Trophoblast cell (in vitro differentiated cells and primary cell): ENCODE data around the gene CDK2AP2.

Experiments used
- DNase-seq, 2 donors: peaks; one replicate each; pipeline ENCODE4 v3.0.0-alpha.2; 2016
- H2AFZ ChIP-seq: 2 replicates; pipeline ENCODE4 v1.6.1; 2013; ENCODE audit warnings: low read length, moderate library complexity, mild to moderate bottlenecking; ENCODE audit not compliant: insufficient read depth, poor library complexity
- H2AK5ac ChIP-seq: 2 replicates; pipeline ENCODE4 v1.6.1; 2013; ENCODE audit warnings: mild to moderate bottlenecking, low read length
- H2BK120ac ChIP-seq: 2 replicates; pipeline ENCODE4 v1.6.1; 2013; ENCODE audit warnings: low read length, mild to moderate bottlenecking, moderate library complexity; ENCODE audit not compliant: insufficient read depth, poor library complexity
- H2BK12ac ChIP-seq: 2 replicates; pipeline ENCODE4 v1.6.1; 2013; ENCODE audit warnings: mild to moderate bottlenecking, low read length, moderate library complexity
- H2BK5ac ChIP-seq: 2 replicates; pipeline ENCODE4 v1.6.1; 2013; ENCODE audit warnings: low read length, low read depth, moderate library complexity, mild to moderate bottlenecking; ENCODE audit not compliant: poor library complexity
- H3K14ac ChIP-seq: 2 replicates; pipeline ENCODE4 v1.6.1; 2013; ENCODE audit warnings: mild to moderate bottlenecking, low read length
- H3K18ac ChIP-seq: 2 replicates; pipeline ENCODE4 v1.6.1; 2013; ENCODE audit warnings: mild to moderate bottlenecking, low read length
- H3K23ac ChIP-seq: 2 replicates; pipeline ENCODE4 v1.6.1; 2013; ENCODE audit warnings: low read length
- H3K27ac ChIP-seq: 2 replicates; pipeline ENCODE4 v1.5.1; 2013; ENCODE audit warnings: low read depth, mild to moderate bottlenecking, inconsistent platforms, low read length, moderate library complexity
- H3K27me3 ChIP-seq: 2 replicates; pipeline ENCODE4 v1.6.1; 2013; ENCODE audit warnings: inconsistent platforms, mild to moderate bottlenecking, low read length, moderate library complexity; ENCODE audit not compliant: insufficient read depth
- H3K36me3 ChIP-seq, 2 experiments: 1 replicate in 1 of 2; 2 replicates in 1 of 2; pipeline ENCODE4 v1.6.1; 2013; ENCODE audit warnings: low read length in 2 of 2, mild to moderate bottlenecking in 2 of 2, moderate library complexity in 1 of 2; ENCODE audit not compliant: insufficient read depth in 2 of 2, control insufficient read depth in 1 of 2
- H3K4ac ChIP-seq: 2 replicates; pipeline ENCODE4 v1.6.1; 2013; ENCODE audit warnings: low read depth, mild to moderate bottlenecking, low read length, moderate library complexity
- H3K4me1 ChIP-seq, 2 experiments: 1 replicate in 1 of 2; 2 replicates in 1 of 2; pipeline ENCODE4 v1.6.1; 2013; ENCODE audit warnings: low read length in 2 of 2, mild to moderate bottlenecking in 2 of 2, moderate library complexity in 1 of 2; ENCODE audit not compliant: insufficient read depth in 2 of 2, control insufficient read depth in 1 of 2
- H3K4me2 ChIP-seq: 2 replicates; pipeline ENCODE4 v1.6.1; 2013; ENCODE audit warnings: inconsistent platforms, mild to moderate bottlenecking, low read length, moderate library complexity
- H3K4me3 ChIP-seq: 2 replicates; pipeline ENCODE4 v1.5.1; 2013; ENCODE audit warnings: mild to moderate bottlenecking, low read depth, low read length, inconsistent platforms
- H3K79me1 ChIP-seq: one replicate; pipeline ENCODE4 v1.6.1; 2013; ENCODE audit warnings: low read length
- H3K79me2 ChIP-seq: 2 replicates; pipeline ENCODE4 v1.6.1; 2013; ENCODE audit warnings: low read length, mild to moderate bottlenecking; ENCODE audit not compliant: control insufficient read depth, insufficient read depth, poor library complexity
- H3K9ac ChIP-seq: 2 replicates; pipeline ENCODE4 v1.6.1; 2013; ENCODE audit warnings: mild to moderate bottlenecking, low read length
- H3K9me3 ChIP-seq: 2 replicates; pipeline ENCODE4 v1.6.1; 2013; ENCODE audit warnings: low read depth, mild to moderate bottlenecking, control low read depth, inconsistent platforms, low read length; ENCODE audit not compliant: insufficient read depth
- H4K12ac ChIP-seq: 2 replicates; pipeline ENCODE4 v1.6.1; 2013; ENCODE audit warnings: low read depth, mild to moderate bottlenecking, low read length, moderate library complexity
- H4K8ac ChIP-seq: 2 replicates; pipeline ENCODE4 v1.6.1; 2013; ENCODE audit warnings: low read depth, mild to moderate bottlenecking, low read length, moderate library complexity
- H4K91ac ChIP-seq: one replicate; pipeline ENCODE4 v1.6.1; 2013; ENCODE audit warnings: low read depth, mild to moderate bottlenecking, low read length, moderate library complexity
- WGBS: extraction: QIAGEN DNeasy Blood & Tissue Kit; methylation state at CpG from one replicate; pipeline ENCODE4 v1.1.7; 2013; ENCODE audit warnings: missing lambda C conversion rate; ENCODE audit not compliant: insufficient read length, insufficient coverage; ENCODE audit errors: extremely low coverage; 5-methylcytosine and 5-hydroxymethylcytosine counted together

Gene CDK2AP2

GRCh38 chr11:67522338-67522737 is 14.4 kb upstream of the CDK2AP2 start:
- no peak for DNase-seq
- Histone ChIP-seq H3K4me3 (no peak overlapping the region), H3K18ac (no peak overlapping the region), H2BK120ac (no peak overlapping the region), H4K91ac (no peak overlapping the region), H2BK12ac (no peak overlapping the region), H2AFZ (no peak overlapping the region), H2AK5ac (no peak overlapping the region), H3K23ac (no peak overlapping the region), H3K4me1 (no peaks in the 10 kb centered on the region), H3K36me3 (no peaks in the 10 kb centered on the region), H3K79me1 (no peaks in the 10 kb centered on the region), H3K9ac (no peak overlapping the region), H3K4ac (no peak overlapping the region), H3K79me2 (no peaks in the 10 kb centered on the region), H4K12ac (no peak overlapping the region), H3K27me3 (no peaks in the 10 kb centered on the region), H3K4me2 (no peak overlapping the region), H3K27ac (no peak overlapping the region), H3K14ac (no peak overlapping the region), H4K8ac (no peak overlapping the region), H2BK5ac (no peak overlapping the region), H3K9me3 (peaks cover 5% of the 10 kb centered on the region)
- no CpG with 5 or more reads among the region's 15 CpGs for WGBS

- DNase-seq, result no peak
- Histone ChIP-seq H3K9ac (no peak overlapping the region), H3K14ac (no peak overlapping the region), H3K4me1 (no peaks in the 10 kb centered on the region), H3K9me3 (peaks cover 3% of the 10 kb centered on the region), H3K4ac (no peak overlapping the region), H2AFZ (no peak overlapping the region), H2BK120ac (no peak overlapping the region), H3K23ac (no peak overlapping the region), H4K8ac (no peak overlapping the region), H3K27ac (no peak overlapping the region), H4K91ac (no peak overlapping the region), H4K12ac (no peak overlapping the region), H3K79me1 (no peaks in the 10 kb centered on the region), H3K4me2 (no peak overlapping the region), H2BK12ac (no peak overlapping the region), H3K27me3 (no peaks in the 10 kb centered on the region), H3K36me3 (no peaks in the 10 kb centered on the region), H3K18ac (no peak overlapping the region), H3K4me3 (no peak overlapping the region), H3K79me2 (no peaks in the 10 kb centered on the region), H2BK5ac (no peak overlapping the region), H2AK5ac (no peak overlapping the region)
- no CpG with 5 or more reads among the region's 10 CpGs for WGBS
These were observed 14.0 kb upstream of the CDK2AP2 start for GRCh38 chr11:67521924-67522323.

GRCh38 chr11:67520856-67521824 is 13.2 kb upstream of the CDK2AP2 start:
- no peak overlapping the region for H4K12ac ChIP-seq
- H3K4me1 ChIP-seq, result no peaks in the 10 kb centered on the region
- no peaks in the 10 kb centered on the region for H3K36me3 ChIP-seq
- no peak overlapping the region for H4K91ac ChIP-seq
- no peak overlapping the region for H3K4me3 ChIP-seq
- H2AFZ ChIP-seq, result no peak overlapping the region
- no peak overlapping the region for H3K18ac ChIP-seq
- H3K4ac ChIP-seq, result no peak overlapping the region
- no peak overlapping the region for H3K4me2 ChIP-seq
- no peak overlapping the region for H3K23ac ChIP-seq
- no peak overlapping the region for H3K14ac ChIP-seq
- H3K9me3 ChIP-seq, result peaks cover 1% of the 10 kb centered on the region
- no peak overlapping the region for H2BK5ac ChIP-seq
- no peak overlapping the region for H2BK120ac ChIP-seq
- H3K9ac ChIP-seq, result no peak overlapping the region
- no peak overlapping the region for H3K27ac ChIP-seq
- H2BK12ac ChIP-seq, result no peak overlapping the region
- WGBS, result no CpG with 5 or more reads among the region's 16 CpGs
- H3K27me3 ChIP-seq, result no peaks in the 10 kb centered on the region
- no peaks in the 10 kb centered on the region for H3K79me2 ChIP-seq
- DNase-seq, result no peak
- no peak overlapping the region for H4K8ac ChIP-seq
- H3K79me1 ChIP-seq, result no peaks in the 10 kb centered on the region
- no peak overlapping the region for H2AK5ac ChIP-seq

GRCh38 chr11:67519726-67520125 is 11.8 kb upstream of the CDK2AP2 start:
- H3K4ac ChIP-seq, result no peak overlapping the region
- H3K27me3 ChIP-seq, result no peaks in the 10 kb centered on the region
- H2AK5ac ChIP-seq, result no peak overlapping the region
- H3K14ac ChIP-seq, result no peak overlapping the region
- no peaks in the 10 kb centered on the region for H3K4me1 ChIP-seq
- DNase-seq, result no peak
- H3K27ac ChIP-seq, result no peak overlapping the region
- WGBS, result no CpG with 5 or more reads among the region's 32 CpGs
- H3K23ac ChIP-seq, result no peak overlapping the region
- no peak overlapping the region for H2BK120ac ChIP-seq
- H3K4me3 ChIP-seq, result no peak overlapping the region
- no peak overlapping the region for H3K9ac ChIP-seq
- no peak overlapping the region for H3K4me2 ChIP-seq
- no peaks in the 10 kb centered on the region for H3K79me1 ChIP-seq
- no peak overlapping the region for H4K91ac ChIP-seq
- no peak overlapping the region for H2AFZ ChIP-seq
- no peaks in the 10 kb centered on the region for H3K79me2 ChIP-seq
- no peak overlapping the region for H2BK12ac ChIP-seq
- peaks cover 1% of the 10 kb centered on the region for H3K9me3 ChIP-seq
- H4K8ac ChIP-seq, result no peak overlapping the region
- H4K12ac ChIP-seq, result no peak overlapping the region
- no peaks in the 10 kb centered on the region for H3K36me3 ChIP-seq
- H2BK5ac ChIP-seq, result no peak overlapping the region
- H3K18ac ChIP-seq, result no peak overlapping the region
